Transverse colon (tissue), 4 donors: Measurements from ENCODE around the gene SYT7.

Experiments used
- CTCF ChIP-seq, 5 experiments: fragments of 200-600 bp in 3 of 5; fragments of 450-650 bp in 2 of 5; sonication (generic) in 3 of 5; IDR thresholded peaks; 1 replicate in 2 of 5; 2 replicates in 3 of 5; pipeline ENCODE4 v1.5.1; 2016 to 2017; ENCODE audit warnings: antibody characterized with exemption in 5 of 5, inconsistent platforms in 3 of 5, mild to moderate bottlenecking in 2 of 5, moderate library complexity in 1 of 5
- EP300 ChIP-seq: sonication (generic); formaldehyde crosslinking; IDR thresholded peaks from one replicate; pipeline ENCODE4 v1.6.1; 2017; ENCODE audit warnings: antibody characterized with exemption, low read depth
- POLR2A ChIP-seq: fragments of 450-650 bp; IDR thresholded peaks from one replicate; pipeline ENCODE4 v1.6.1; 2016; ENCODE audit warnings: antibody characterized with exemption, mild to moderate bottlenecking, moderate library complexity
- POLR2AphosphoS5 ChIP-seq, 3 donors: sonication (generic); formaldehyde crosslinking; IDR thresholded peaks; one replicate each; pipeline ENCODE4 v1.6.1; 2016; ENCODE audit warnings: antibody characterized with exemption in 3 of 3

DNA sequence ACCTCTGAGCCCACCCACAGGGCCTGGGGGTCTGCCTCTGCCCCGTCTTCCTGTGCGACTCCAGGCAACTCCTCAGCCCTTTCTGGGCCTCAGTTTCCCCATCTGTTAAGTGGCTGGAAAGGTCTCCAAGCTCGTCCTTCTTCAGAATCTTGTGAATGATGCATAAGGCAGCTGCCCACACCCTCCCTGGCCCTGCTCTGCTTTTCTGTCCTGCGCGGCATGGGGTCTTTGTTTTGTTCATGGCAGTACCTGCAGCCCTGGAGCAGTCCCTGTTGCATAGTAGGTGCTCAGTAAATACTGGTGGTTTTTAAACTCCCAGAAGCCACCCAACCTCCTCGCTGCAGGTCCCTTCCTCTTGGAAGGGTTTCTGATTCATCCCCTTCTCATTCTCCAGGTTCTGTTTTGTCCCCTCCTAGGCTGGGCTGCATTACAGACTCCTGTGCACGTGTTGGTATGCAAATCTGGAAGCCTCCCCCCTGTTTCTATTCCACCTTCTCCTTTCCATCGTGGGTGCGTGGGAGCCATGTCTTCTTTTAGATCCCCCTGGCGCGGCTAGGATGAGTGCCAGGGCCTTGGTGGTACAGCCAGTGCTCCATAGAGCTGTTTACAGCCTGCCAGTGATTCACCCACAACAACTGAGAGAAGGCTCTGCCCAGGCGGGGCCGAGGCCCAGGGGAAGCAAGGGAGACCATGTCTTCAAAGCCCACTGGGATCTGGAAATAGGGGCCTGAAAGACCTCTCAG is 19.3 kb upstream of the SYT7 start:
- no peak for TF ChIP-seq CTCF (IDR thresholded peaks at IDR 0.05)
- TF ChIP-seq POLR2A: no peak
- TF ChIP-seq EP300: no peak
- no peak for TF ChIP-seq POLR2AphosphoS5 (IDR thresholded peaks at IDR 0.05)
